Activated T-cell treated with anti-CD3 and anti-CD28 coated beads for 24 hours (primary cell): ENCODE results near the gene COBLL1.
"Not testable (repeated sequence)": the region's sequence is repeated elsewhere in the genome, so short reads cannot be mapped to it uniquely, and the experiment has no call there.

Experiments
- DNase-seq: peaks from one replicate; pipeline ENCODE4 v3.0.0-alpha.2; 2020; ENCODE audit warnings: low read depth

The COBLL1 gene

GRCh38 chr2:164781394-164781793 is 60.2 kb downstream of the COBLL1 start:
- no peak for DNase-seq

DNA sequence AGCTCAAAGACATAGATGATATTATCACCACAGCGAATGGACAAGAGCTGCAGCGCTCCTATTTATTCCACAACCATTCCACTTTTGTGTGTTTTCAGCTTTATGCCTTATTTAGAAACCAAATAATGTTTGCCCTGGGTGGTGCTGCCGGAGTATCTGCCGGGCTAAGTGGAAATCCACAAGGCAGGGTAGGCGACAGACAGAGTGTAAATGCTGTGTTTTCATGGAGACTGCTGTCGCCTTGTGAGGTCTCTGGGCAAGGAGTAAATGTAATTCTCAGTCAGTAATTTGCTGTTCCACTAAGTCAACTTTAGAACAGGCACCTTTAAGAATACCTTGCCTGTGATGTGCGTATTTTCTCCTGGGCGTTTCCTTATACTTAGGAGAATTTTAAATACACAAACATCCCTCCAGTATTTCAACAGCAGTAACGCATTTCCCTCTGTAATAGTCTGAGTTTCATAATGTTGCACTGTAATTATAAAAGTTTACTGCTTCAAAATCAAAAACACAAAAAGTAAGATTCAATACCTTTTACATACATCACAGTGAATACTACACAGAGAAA is 60.9 kb downstream of the COBLL1 start:
- DNase-seq = no peak

DNA sequence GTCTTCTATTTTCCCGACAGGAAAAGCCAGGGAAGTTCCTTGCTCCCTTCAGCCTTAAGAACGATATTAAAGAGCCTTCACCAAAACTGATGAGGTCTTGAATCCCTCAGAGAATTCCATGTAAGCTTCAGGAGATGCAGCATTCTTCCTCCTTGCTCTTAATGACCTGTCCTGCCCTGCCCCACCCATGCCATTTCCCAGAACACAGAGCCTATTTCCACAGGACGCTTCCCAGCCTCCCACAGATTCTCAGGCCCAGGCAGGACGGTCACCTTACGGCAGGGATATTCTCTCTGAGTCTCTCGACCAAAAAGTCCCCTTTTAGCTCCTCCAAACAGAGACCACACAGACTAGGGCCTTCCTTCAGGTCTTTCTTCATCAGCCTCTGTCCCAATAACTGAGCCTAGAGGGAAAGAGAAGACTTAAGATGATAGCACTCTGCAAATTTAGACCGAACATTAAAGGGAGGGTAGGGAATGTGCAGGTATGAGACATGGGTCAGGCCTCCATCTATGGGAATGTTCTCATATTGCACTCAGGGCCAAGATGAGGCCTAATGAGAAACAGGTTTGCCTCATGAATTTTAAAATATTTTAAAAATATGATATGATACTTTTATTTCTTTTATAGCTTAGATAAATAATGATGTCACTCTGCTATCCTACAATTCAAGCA is 62.1 kb downstream of the COBLL1 start:
- DNase-seq = no peak

DNA sequence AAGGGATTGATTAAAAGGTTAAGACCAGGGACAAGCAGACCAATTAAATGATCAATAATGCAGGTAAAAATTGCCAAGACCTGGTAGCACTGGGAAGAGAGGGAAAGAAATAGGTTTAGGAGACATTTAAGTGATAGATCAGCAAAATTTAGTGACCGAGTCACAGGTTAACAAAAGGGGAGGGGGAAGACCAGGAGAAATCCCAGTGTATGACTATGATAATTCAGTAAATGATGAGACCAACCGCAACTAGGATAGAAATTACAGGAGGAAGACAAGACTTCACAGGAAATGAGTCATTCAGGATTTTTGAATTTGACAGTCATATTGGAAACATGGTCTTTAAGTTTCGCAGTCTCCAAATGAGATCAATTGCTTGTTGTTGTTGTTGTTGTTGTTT is 62.9 kb downstream of the COBLL1 start:
- DNase-seq = no peak

DNA sequence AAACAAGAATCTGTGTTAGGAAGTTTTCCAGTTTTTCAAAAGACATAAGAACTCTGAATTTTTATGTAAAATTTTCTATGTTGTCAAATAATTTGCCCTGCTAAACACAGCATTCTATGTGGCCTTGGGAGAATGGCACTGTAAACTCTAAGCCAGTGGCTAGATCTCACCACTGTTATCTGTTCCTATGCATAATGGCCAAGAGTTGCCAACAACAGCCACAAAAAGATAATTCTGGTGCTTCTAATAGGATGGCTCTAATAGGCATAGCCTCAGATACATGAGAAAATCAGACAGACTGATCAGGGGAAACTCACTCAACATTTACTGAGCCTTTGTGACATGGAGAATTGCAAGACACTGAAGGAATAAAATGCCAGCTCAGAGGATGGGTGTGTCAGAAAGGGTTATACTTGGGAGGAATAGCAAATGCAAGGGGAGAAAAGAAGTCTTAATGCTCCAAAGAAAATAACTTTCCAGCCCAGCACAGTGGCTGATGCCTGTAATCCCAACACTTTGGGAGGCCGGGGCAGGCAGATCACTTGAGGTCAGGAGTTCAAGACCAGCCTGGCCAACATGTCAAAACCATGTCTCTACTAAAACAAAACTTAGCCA is 63.7 kb downstream of the COBLL1 start:
- DNase-seq = no peak

DNA sequence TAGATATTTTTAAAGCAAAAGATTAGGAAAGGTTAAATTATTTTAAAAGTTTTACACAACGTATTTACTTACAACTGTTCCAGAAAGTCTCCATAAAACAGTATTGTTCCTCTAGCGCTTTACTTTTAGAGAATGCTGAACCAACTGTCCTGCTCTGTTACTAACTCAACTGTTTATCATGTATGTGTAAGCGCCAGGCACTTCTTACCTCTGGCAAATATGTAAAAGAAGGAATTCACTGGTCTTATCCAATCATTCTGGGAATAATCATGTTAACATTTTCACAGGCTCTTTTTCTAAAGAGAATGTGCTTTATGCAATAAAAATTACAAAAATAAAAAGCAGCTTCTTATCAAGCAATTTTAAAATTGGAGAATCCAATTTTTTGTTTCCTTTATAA is 68.0 kb downstream of the COBLL1 start:
- no peak for DNase-seq

GRCh38 chr2:164773091-164773490 is 68.5 kb downstream of the COBLL1 start:
- no peak for DNase-seq

- DNase-seq = no peak
Observed at GRCh38 chr2:164771897-164772296, 69.7 kb downstream of the COBLL1 start.

DNA sequence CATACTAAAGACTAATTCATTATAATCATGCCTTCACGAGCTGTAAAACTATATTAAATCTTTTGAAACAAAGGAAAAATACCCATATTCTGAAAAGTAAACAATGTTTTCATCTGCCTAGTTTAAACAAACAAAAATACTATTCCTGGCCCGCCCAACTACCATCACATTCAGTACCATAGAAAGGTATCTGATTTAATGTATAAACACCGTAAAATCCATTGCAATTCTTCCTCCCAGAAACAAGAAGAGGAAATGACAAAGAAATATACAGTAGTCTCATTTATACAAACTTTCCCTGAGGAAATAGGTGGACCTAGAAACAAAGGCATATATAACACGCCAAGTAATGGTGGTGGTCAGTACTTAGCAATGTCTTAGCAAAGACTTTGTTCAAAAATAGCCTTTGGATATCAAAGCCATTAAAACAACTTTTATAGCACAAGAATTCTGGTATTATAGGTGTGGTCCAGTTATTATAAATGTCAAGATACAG is 71.2 kb downstream of the COBLL1 start:
- no peak for DNase-seq

- DNase-seq = no peak
Observed at GRCh38 chr2:164766954-164767320, 74.7 kb downstream of the COBLL1 start.

- DNase-seq = no peak
Observed at GRCh38 chr2:164766216-164766953, 75.2 kb downstream of the COBLL1 start.

DNA sequence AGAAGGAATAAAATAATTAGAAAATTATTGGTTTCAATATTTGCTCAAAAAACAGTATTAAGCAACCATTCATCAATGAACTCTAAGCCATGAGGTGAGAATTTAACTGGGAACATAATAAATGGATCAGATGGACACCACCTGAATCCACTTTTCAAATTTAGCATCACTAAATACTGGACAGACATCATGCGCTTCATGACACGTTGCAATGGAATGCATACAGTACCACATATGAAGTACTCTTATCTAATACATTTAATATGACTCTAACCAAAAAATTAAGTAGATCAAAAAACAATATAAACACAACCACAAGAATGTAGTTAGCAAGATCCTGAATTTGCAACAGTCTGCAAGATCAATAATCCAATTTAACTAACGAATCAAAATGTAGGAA is 76.6 kb downstream of the COBLL1 start:
- DNase-seq = no peak

DNA sequence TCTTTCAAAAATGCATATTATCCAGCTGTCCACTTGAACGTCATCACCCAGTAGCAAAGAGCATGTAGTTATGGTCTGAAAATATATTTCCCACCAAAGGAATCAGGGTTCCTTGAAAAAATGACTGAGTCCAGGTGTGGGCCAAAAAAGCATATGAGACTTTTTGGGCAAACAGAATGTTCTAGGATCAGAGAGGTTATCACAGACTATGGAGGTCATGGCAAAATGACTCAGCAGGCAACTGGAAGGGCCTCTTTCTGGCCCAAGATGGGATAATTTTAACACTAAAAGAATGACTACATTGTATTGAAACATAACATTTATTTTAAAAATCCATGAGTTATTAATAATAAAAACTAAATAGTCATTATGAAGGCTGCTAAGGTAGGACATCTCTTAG is 77.1 kb downstream of the COBLL1 start:
- DNase-seq = no peak

- DNase-seq = no peak
Observed at GRCh38 chr2:164763431-164763830, 78.2 kb downstream of the COBLL1 start.

DNA sequence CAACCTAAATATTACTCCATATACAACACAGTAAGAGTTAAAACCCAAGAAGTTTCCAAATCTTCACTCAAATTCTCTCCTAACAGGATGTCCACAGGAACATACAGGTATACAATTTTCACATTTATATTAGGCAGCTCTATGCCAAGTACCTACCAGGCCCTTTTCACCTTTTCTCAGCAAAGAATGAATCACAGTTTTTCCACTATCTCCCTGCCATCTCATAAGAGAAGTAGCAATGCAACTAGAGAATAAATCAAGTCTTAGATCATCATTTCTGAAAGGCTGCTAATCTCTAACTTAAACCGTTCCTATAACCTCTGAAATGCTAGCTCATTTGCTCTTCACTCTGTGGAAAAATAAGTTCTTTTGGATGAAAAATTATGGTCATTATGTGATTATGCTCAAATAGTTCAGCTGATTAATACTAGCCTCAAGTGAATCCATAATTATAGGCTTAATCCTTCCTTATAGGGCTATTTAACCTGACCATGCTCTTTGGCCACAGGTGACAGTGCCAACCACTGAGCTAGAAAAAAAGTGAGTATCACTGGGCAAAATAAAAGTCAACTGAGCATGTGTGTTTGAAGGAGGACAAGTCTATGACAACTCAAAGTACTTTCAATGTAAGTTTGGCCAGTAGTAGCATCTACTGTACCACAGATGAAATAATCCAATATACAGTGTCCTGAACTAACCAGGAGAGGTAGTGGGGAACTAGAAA is 79.7 kb downstream of the COBLL1 start:
- DNase-seq = no peak

- not testable (repeated sequence) for DNase-seq
Observed at GRCh38 chr2:164761201-164761600, 80.4 kb downstream of the COBLL1 start.

DNA sequence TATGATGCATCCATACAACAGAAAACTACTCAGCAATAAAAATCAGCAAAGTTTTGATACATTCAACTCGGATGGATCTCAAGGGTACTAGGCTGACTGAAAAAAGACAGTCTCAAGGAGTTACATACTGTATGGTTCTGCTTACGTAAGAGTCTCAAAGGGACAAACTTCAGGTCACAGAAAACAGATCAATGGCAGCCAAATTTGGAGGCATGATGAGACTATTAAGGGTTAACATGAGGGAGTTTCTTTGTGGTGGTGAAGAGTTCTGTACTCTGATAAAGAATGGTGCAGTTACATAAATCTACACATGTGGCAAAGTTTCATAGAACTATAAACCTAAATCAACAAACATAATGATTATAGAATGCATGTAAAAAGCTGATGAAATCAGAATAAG is 81.4 kb downstream of the COBLL1 start:
- DNase-seq = no peak

GRCh38 chr2:164757934-164758695 is 83.5 kb downstream of the COBLL1 start:
- DNase-seq = no peak

DNA sequence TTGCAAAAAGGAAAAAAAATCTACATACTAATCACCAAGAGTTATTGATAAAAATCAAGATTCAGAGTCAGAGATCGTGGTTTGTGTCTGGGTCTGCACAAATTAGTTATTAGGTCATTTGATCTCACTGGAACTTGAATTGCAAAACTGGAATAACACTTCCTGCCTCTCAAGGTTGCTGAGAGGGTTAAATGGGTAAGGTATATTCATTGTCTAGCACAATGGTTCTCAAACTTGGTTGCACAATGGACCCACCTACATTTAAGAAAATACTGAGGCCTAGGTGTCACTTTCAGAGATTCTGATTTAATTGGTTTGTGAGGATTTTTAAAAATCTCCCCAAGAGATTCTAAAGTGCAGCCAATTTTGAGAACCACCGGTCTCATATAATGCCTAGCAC is 84.8 kb downstream of the COBLL1 start:
- DNase-seq = no peak

DNA sequence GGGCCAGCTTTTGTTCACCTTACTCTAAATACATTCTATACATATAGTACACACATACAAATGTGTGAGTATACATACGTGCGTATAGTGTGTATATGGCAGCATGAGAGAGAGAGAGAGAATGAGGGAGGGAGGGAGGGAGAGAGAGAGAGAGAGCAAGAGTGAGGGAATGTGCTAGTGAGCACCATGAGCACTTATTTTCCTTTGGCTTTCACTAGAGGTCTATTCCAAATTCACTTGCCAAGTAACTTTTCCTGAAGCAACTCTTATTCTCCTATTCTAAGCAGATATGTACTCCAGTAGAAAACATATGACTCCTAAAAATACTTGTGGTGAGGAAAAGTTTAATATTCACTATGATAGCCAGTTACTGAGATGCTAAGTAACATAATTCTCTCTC is 85.7 kb downstream of the COBLL1 start:
- no peak for DNase-seq
